ENCODE results near the gene TES.
"Not testable (repeated sequence)": the region's sequence is repeated elsewhere in the genome, so short reads cannot be mapped to it uniquely, and the experiment has no call there.

The TES gene

GRCh38 chr7:116225860-116226259 lies 15.5 kb downstream of the TES start:
- DNase-seq, result no peak

- DNase-seq, result no peak
Observed at GRCh38 chr7:116226664-116227063, 16.3 kb downstream of the TES start.

- DNase-seq, result peak; percentile 94
Observed at GRCh38 chr7:116227678-116228239, 17.4 kb downstream of the TES start.

GRCh38 chr7:116228241-116228640 lies 17.9 kb downstream of the TES start:
- peak; percentile 55 for DNase-seq

DNA sequence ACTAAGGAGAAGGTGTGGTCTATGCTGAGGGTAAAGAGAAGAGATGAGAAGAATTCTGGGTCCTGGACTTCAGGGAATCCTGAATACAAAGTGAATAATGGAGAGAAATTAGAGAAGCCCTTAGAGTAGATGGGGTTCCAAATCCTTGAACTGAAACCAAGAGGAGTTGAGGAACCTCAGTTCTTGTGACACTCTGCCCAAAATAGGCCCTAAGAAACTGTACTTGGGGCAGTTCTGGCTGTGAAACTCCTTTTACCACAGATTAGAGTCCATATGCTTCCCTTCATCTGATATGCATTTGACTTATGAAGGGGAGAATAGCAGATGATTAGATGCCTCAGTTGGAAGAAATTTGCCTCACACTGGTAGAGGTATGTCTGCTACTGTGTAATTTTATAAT lies 19.0 kb downstream of the TES start:
- no peak for DNase-seq

- no peak for DNase-seq
Observed at GRCh38 chr7:116230191-116231005, 20.1 kb downstream of the TES start.

GRCh38 chr7:116231543-116231942 lies 21.2 kb downstream of the TES start:
- DNase-seq, result no peak

DNA sequence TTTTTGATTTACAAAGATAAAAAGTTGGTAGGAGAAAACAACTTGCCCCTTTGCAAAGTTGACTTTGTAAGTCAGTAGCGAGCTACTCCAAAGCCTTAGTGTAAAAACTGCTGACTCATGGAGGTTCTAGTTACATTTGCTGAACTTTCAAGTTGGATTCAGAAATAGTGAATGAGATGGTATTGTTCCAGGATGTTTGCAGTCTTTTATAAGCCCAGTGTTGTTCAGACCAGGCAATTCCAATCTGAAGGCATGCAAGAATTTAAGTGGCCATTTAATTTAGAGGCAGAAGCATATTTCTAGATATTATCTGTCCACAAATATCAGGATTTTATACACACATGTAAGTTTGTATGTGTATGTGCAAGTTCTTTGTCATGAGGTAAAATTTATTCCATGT lies 21.6 kb downstream of the TES start:
- DNase-seq, result peak; percentile 64

- DNase-seq, result peak; percentile 51
Observed at GRCh38 chr7:116232350-116232749, 22.0 kb downstream of the TES start.

GRCh38 chr7:116232920-116233319 lies 22.6 kb downstream of the TES start:
- DNase-seq, result no peak

GRCh38 chr7:116234517-116235200 lies 24.3 kb downstream of the TES start:
- DNase-seq, result no peak

- DNase-seq, result no peak
Observed at GRCh38 chr7:116235380-116235779, 25.0 kb downstream of the TES start.

- peak; percentile 60 for DNase-seq
Observed at GRCh38 chr7:116236020-116236630, 25.8 kb downstream of the TES start.

DNA sequence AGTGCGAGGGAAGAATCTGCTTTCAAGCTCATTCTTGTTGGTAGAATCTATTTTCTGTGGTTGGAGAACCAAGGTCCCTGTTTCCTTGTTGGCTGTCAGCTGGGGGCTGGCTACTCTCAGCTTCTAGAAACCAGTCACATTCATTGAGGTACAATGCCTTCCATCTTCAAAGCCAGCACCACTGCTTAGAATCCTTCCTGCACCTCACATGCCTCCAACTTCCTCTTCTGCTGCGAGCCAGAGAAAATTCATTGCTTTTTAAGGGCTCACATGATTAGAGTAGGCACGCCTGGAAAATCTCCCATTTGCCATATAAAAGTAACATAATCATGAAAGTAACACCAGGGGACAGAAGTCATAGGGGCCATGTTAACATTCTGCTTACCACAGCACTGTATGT lies 28.7 kb downstream of the TES start:
- no peak for DNase-seq

DNA sequence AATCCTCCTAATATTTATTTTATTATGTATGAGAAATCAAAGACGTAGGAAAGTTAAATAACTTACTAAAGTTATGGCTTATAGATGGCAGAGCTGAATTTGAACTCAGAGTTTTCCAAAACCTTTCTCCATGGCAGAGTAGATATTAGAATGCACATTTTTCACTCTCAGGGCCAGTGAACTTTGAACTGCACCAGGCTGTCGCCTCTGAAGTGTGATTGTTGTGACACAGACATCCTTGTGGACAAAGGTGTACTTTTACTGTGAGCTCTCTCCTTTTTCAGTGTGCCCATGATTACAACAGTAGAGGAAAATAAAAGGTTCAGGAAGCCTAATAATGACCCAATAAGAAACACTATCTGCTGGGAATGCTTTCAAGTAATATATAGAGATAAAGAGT lies 29.1 kb downstream of the TES start:
- no peak for DNase-seq

GRCh38 chr7:116240024-116240668 lies 29.8 kb downstream of the TES start:
- no peak for DNase-seq

DNA sequence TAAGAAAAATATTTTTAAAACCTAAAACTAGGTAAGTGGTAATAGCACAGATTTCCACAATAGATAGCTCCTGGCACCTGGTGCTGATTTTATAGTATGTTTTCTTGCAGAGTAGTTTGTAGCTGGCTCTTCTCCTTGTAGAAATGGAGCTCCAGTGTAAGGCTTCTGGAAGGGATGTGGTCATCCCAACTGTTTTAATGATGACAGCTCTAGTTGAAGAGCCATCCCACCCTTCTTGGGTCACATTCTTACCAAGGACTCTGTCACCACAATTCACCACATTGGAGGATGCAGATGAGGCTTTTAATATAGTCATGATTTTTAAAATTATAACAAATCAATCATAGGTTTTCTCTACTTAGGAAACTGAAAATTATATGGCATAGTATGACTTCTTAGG lies 31.0 kb downstream of the TES start:
- no peak for DNase-seq

- DNase-seq, result no peak
Observed at GRCh38 chr7:116242178-116242577, 31.8 kb downstream of the TES start.

- DNase-seq, result no peak
Observed at GRCh38 chr7:116242759-116243158, 32.4 kb downstream of the TES start.

- not testable (repeated sequence) for DNase-seq
Observed at GRCh38 chr7:116244803-116245202, 34.5 kb downstream of the TES start.

DNA sequence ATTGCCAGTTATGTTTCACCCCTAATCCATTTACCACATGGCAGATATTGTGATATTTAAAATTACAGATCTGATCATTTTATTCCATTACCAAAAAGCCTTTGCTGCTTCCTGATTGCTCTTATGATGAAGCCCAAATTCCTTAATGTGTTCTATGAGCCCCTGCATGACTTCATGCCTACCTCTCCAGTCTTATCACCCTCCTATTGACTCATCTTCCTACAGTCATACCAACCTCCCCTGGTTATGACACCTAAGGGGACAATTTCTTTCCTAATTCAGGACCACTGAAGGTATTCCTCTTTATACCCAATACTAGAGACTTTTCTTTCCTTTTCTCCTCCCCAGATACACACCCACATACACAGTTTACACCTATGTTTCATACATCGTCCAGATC lies 36.0 kb downstream of the TES start:
- DNase-seq, result no peak

- DNase-seq, result peak; percentile 48
Observed at GRCh38 chr7:116249969-116250553, 39.7 kb downstream of the TES start.

GRCh38 chr7:116251675-116252074 lies 41.3 kb downstream of the TES start:
- DNase-seq, result no peak
